ENCODE data around the gene NAA60.

DNA sequence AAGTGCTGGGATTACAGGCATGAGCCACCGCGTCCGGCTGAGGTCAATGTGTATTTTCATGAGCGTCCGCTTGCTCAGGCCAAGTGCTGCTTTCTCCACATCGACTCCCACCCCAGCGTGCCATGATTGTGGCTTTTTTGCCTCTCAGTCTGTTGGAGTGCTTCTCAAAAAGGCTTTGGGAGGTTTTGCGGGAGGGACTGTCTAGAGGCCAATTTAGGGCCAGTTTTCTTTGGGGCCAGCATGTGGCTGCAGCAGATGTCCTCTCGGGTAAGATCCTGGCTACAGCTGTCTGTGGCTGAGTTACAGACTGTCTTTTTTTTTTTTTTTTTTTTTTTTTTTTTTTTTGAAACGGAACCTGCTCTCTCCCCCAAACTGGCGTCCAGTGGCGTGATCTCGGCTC is 45.3 kb downstream of the NAA60 start:
- TF ChIP-seq CTCF (conservative IDR thresholded peaks at IDR 0.05) (no peak), EZH2 (IDR thresholded peaks at IDR 0.05; ENCODE audit: low read depth) (no peak)

Measured in PC-9 (cell line).